ENCODE data around the gene ANKRD29.
A peak's percentile ranks its signal among the peaks of the same experiment; 100 is the strongest.
"Not testable (repeated sequence)": the region's sequence is repeated elsewhere in the genome, so short reads cannot be mapped to it uniquely, and the experiment has no call there.

Gene ANKRD29

GRCh38 chr18:23618862-23619387 lies 43.8 kb downstream of the ANKRD29 start:
- DNase-seq (ENCODE audit: insufficient read length, low spot score) (no peak), FAIRE-seq (peak; percentile 79)

DNA sequence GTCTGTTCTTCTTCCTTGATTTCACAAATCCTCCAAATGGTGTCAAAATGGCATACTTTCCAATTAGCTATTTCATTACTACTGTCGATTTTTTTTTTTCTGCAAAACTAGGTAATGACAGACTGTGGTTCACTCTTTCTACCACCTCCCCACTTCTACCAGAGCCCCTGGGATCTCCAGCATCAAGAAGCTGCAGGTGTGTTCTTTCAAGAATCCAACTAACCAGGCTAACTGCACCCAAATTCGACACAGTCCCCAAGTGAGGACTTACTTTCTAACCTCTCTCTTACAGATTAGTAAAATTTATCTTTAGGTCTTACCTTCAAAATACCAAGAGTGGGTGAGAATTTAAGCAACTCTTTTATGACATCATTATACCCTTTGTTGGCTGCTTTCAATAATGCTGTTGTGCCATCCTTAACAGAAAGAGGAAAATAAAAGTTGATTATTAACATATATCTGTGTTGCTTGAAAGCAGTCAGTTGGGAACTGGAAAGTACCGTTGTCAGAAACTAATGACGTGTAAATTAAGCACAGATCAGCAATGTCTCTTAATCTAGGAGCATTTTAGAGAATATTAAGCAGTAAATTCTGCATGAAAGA lies 45.2 kb downstream of the ANKRD29 start:
- FAIRE-seq, result peak; percentile 91
- no peak for DNase-seq (ENCODE audit: insufficient read length, low spot score)

- no peak for FAIRE-seq
- no peak for DNase-seq (ENCODE audit: insufficient read length, low spot score)
Measured at GRCh38 chr18:23616258-23616657, 46.5 kb downstream of the ANKRD29 start.

DNA sequence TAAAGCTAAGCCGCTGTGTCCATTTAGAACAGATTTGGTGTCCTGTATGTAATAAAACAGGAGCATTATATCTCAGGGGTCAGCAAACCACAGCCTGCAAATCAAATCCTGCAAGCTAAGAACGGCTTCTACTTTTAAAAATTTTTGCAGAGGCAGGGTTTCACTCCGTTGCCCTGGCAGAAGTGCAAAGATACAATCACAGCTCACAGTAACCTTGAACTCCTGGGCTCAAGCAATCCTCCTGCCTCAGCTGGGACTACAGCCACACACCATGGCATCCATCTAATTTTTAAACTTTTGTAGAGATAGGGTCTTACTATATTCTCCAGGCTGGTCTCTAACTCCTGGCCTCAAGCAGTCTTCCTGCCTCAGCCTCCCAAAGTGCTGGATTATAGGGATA lies 47.8 kb downstream of the ANKRD29 start:
- FAIRE-seq (no peak), DNase-seq (ENCODE audit: insufficient read length, low spot score) (no peak)

DNA sequence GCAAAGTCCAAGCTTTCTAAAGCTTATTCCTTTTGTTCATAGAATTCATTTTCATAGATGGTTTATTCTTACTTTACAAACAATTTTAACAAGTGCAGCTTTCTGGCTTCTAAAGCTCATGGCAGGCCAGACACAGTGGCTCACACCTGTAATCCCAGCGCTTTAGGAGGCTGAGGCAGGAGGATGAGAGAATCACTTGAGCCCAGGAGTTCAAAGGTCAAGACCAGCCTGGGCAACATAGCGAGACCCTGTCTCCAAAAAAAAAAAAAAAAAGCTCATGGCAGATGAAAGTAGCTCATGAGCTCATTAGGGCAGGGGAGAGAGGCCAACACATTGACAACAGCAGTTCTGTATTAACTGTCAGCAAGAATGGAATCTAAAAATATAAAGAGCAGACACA lies 48.3 kb downstream of the ANKRD29 start:
- FAIRE-seq, result no peak
- no peak for DNase-seq (ENCODE audit: insufficient read length, low spot score)

DNA sequence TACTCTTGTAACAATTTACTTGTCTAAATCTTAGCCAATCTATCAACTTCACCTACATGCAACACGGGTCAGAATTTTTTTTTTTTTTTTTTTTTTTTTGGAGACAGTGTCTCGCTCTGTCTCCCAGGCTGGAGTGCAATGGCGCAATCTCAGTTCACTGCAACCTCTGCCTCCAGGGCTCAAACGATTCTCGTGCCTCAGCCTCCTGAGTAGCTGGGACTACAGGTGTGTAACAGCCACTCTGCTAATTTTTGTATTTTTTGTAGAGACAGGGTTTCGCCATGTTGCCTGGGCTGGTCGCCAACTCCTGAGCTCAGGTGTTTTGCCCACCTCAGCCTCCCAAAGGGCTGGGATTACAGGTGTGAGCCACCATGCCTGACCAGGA lies 49.6 kb downstream of the ANKRD29 start:
- DNase-seq (ENCODE audit: insufficient read length, low spot score); FAIRE-seq: not testable (repeated sequence)

- no peak for DNase-seq (ENCODE audit: insufficient read length, low spot score)
- no peak for FAIRE-seq
Measured at GRCh38 chr18:23612434-23613090, 50.1 kb downstream of the ANKRD29 start.

DNA sequence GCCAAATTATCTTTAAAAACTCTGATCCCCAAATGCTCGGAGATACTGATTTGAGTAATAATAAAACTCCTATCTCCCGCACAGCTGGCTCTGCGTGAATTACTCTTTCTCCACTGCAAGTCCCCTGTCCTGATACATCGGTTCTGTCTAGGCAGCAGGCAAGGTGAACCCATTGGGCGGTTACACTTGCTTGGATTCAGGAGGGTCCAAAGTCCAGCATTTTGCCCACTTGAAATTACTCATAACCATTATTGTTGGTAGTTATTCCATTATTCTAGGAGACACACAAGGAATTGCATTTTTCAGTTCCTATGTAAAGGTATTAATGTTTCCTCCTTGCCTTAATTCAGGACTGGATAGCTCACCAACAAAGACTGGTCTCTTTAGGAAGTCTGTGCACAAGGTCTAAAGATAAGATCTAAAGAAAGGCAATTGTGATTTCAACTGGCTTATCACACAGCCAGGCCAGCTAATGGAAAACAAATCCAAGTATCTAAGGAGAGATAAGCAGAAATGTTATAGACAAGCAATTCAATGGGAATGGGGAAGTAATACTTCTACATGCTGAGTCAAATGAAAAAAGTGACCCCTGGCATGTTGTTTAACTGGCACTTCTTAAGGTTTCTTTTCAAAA lies 53.2 kb downstream of the ANKRD29 start:
- no peak for FAIRE-seq
- no peak for DNase-seq (ENCODE audit: insufficient read length, low spot score)

DNA sequence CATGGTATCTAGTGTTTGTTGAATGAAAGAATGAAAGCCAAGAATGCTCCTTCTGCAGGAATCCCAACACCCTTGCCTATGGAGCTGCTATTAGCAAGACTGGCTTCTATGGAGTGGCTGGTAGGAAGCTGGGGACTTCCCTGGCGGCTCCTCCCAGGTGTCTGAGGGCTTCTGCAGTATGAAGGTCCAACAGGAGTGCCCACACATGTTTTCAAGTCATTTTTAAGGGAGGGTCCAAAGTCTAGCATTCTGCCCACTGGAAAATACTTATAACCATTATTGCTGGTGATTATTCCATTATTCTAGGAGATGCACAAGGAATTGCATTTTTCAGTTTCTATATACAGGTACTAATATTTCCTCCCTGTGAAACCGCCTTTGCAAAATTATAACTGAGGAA lies 54.5 kb downstream of the ANKRD29 start:
- DNase-seq (ENCODE audit: insufficient read length, low spot score), result no peak
- no peak for FAIRE-seq

DNA sequence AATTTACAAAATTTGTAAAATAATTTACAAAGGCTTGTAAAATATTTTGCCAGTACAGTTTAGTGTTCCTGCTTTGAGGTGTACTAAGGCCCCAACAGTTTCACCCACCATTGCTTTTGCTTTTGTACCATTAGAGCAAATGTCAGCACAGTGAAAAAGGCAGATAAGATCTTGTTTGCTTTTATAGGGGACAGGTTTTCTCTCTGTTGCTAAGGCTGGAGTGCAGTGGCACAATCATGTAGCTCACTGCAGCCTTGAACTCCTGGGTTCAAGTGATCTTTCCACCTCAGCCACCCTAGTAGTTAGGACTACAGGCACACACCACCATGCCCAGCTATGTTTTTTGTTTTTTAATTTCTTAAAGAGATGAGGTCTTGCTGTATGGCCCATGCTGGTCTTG lies 56.8 kb downstream of the ANKRD29 start:
- DNase-seq (ENCODE audit: insufficient read length, low spot score), result no peak
- FAIRE-seq, result no peak

DNA sequence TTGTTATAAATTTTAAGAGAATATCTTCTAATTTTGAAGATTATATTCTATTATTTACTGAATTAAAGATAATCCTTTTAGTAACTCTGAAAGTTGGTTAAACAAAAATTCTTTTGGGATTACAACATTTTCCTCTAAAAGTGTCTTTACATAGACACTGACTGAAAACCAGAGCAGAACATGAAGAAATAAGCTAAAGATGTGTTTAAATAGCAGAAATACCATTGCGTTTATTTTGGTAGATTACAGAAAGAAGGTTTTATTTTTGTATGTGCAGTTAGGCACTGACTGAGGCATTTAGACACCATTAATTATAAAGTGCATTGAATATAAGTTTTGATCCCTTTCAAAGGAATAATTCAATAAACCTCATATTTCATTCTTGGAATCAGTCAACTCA lies 62.9 kb downstream of the ANKRD29 start:
- no peak for DNase-seq (ENCODE audit: insufficient read length, low spot score)
- FAIRE-seq, result no peak

GRCh38 chr18:23596183-23596582 lies 66.5 kb downstream of the ANKRD29 start:
- FAIRE-seq (peak; percentile 18), DNase-seq (ENCODE audit: insufficient read length, low spot score) (no peak)

- DNase-seq (ENCODE audit: insufficient read length, low spot score), result no peak
- FAIRE-seq, result no peak
Measured at GRCh38 chr18:23595591-23595990, 67.1 kb downstream of the ANKRD29 start.

- FAIRE-seq (no peak), DNase-seq (ENCODE audit: insufficient read length, low spot score) (no peak)
Measured at GRCh38 chr18:23593720-23594119, 69.0 kb downstream of the ANKRD29 start.

DNA sequence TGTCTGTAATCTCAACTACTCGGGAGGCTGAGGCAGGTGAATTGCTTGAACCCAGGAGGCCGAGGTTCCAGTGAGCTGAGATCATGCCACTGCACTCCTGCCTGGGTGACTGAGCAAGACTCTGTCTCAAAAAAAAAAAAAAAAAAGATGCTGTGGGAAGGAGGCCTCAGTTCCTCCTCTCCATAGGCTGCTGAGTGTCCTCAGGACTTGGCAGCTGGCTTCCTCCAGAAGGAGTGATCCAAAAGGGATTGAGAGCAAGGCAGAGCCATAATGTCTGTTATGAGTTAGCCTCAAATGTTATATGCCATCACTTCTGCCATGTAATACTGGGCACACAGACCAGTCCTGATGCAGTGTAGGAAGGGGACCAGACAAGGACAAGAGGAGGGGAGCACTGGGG lies 69.8 kb downstream of the ANKRD29 start:
- no peak for FAIRE-seq

DNA sequence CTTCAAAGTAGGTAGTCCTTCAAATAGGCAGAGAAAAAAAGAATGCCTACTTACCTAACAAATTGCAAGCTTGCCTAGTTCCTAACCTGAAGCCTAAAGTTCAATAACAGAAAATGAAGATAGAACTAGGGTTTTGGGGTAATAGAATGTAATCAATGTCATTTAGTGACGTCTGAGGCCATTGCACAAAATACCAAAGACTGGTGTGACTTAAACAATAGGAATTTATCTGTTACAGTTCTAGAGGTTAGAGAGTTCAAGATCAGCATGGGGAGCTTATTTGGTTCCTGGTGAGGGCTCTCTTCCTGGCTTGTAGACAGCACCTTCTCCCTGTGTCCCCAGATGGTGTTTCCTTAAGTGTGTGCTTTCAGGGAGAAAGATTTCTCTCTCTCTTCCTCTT lies 71.7 kb downstream of the ANKRD29 start:
- DNase-seq (ENCODE audit: insufficient read length, low spot score) (no peak), FAIRE-seq (no peak)

More for the DNA sequence above, 69.8 kb downstream of the ANKRD29 start:
- DNase-seq (ENCODE audit: insufficient read length, low spot score), result no peak

- DNase-seq (ENCODE audit: insufficient read length, low spot score) (no peak), FAIRE-seq (no peak)
Measured at GRCh38 chr18:23588836-23589560, 73.7 kb downstream of the ANKRD29 start.

- no peak for DNase-seq (ENCODE audit: insufficient read length, low spot score)
- peak; percentile 80 for FAIRE-seq
Measured at GRCh38 chr18:23587220-23587642, 75.5 kb downstream of the ANKRD29 start.

GRCh38 chr18:23586249-23587196 lies 76.2 kb downstream of the ANKRD29 start, which contains the start of gene NPC1:
NPC1 (minus strand) TSS chr18:23586506; CDS start chr18:23586343, 163 bp downstream.
- DNase-seq (ENCODE audit: insufficient read length, low spot score) (peak; percentile 88), FAIRE-seq (peak; percentile 61)

- FAIRE-seq (no peak), DNase-seq (ENCODE audit: insufficient read length, low spot score) (no peak)
Measured at GRCh38 chr18:23585897-23586248, 76.8 kb downstream of the ANKRD29 start.

Measured in GM19239 (cell line).